Measurements from ENCODE around the gene OTOP2. TPM values are rescaled to one million over a fixed set of nuclear protein-coding genes. Genes with fewer than 3 reads are reported as not detected.

The OTOP2 gene
- total and polyA plus RNA-seq, 9 of the 15 experiments (the other 6 are each of a cell fraction or from before 2014, with no cell fraction given), result 0.04 to 0.36 (median 0.14) TPM; not detected in 1

GRCh38 chr17:74947041-74947754, 23.1 kb downstream of the OTOP2 start:
- WGBS (ENCODE audit: insufficient coverage, low coverage, missing lambda C conversion rate), result 12% methylated on average over 17 of the region's 17 CpGs
- peaks cover 0 to 17% of the 10 kb centered on the region in 2 experiments; a peak in 2 of 5 replicates for H3K4me1 ChIP-seq (replicated peaks in 1 of 2; ENCODE audit: control insufficient read depth in 2 of 2, insufficient read depth in 2 of 2, low read length in 2 of 2)
- ChIA-PET POLR2A (interaction anchor here (1.6 kb wide), 1 partner anchor 16 kb away, joined by 3 read pairs; no protein-coding TSS in a partner anchor), CTCF (ENCODE audit: low intra/inter-chr PET ratio) (no interaction called here)
- no TSS peak for BruUV-seq (replicated peaks)
- no peak overlapping the region for H2AFZ ChIP-seq (ENCODE audit: low read depth, low read length)
- H3K9me1 ChIP-seq (ENCODE audit: control insufficient read depth, insufficient read depth, low read length), result no peaks in the 10 kb centered on the region
- no peak for TF ChIP-seq PCBP2 (IDR thresholded peaks at IDR 0.05; ENCODE audit: low read depth, low read length, poor library complexity, severe bottlenecking)
- peak; percentile 41; the same call in 1 of the 2 replicates for TF ChIP-seq NFIC (IDR thresholded peaks at IDR 0.05)
- TF ChIP-seq, protein P1, sequence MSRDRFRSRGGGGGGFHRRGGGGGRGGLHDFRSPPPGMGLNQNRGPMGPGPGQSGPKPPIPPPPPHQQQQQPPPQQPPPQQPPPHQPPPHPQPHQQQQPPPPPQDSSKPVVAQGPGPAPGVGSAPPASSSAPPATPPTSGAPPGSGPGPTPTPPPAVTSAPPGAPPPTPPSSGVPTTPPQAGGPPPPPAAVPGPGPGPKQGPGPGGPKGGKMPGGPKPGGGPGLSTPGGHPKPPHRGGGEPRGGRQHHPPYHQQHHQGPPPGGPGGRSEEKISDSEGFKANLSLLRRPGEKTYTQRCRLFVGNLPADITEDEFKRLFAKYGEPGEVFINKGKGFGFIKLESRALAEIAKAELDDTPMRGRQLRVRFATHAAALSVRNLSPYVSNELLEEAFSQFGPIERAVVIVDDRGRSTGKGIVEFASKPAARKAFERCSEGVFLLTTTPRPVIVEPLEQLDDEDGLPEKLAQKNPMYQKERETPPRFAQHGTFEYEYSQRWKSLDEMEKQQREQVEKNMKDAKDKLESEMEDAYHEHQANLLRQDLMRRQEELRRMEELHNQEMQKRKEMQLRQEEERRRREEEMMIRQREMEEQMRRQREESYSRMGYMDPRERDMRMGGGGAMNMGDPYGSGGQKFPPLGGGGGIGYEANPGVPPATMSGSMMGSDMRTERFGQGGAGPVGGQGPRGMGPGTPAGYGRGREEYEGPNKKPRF (IDR thresholded peaks at IDR 0.05; ENCODE audit: low read depth, low read length), result no peak
- no peak for TF ChIP-seq ATF1 (CRISPR knock-in tag; IDR thresholded peaks at IDR 0.05)
- no peak for TF ChIP-seq ATF1 (tag; IDR thresholded peaks at IDR 0.05)
- no peak for TF ChIP-seq NFE2L1 (tag; IDR thresholded peaks at IDR 0.05; ENCODE audit: borderline replicate concordance, low read depth)
- no peak overlapping the region for H3K4me2 ChIP-seq (ENCODE audit: insufficient read depth, low read length)
- no peak for ATAC-seq
- in situ Hi-C loops (cut with MboI) (no loop called here), intact Hi-C loops (cut with micrococcal nuclease) (no loop called here)
- no peak overlapping the region; a peak in 1 of 4 replicates for H3K9ac ChIP-seq (ENCODE audit: insufficient read depth in 1 of 2, low read depth in 2 of 2, low read length in 2 of 2)
- no peak overlapping the region for H3K4me3 ChIP-seq
- H3K79me2 ChIP-seq (ENCODE audit: control insufficient read depth, insufficient read depth, low read length), result no peaks in the 10 kb centered on the region
- no peak for FAIRE-seq
- no peaks in the 10 kb centered on the region for H3K9me3 ChIP-seq (replicated peaks; ENCODE audit: control insufficient read depth, insufficient read depth, low read depth, low read length)
- H3K27ac ChIP-seq (ENCODE audit: extremely low read depth, low read depth, low read length), result no peak overlapping the region
- no peak for DNase-seq (ENCODE audit: extremely low read depth in 1 of 4, low spot score in 3 of 4)
- no peaks in the 10 kb centered on the region for H3K36me3 ChIP-seq (ENCODE audit: control insufficient read depth, insufficient read depth, low read length)
- H4K20me1 ChIP-seq (replicated peaks; ENCODE audit: control insufficient read depth, insufficient read depth, low read length), result no peaks in the 10 kb centered on the region
- peaks cover 35 to 80% of the 10 kb centered on the region in 2 experiments for H3K27me3 ChIP-seq (ENCODE audit: control insufficient read depth in 2 of 2, insufficient read depth in 2 of 2, low read length in 2 of 2)
